GM12892 (cell line): ENCODE measurements around the gene NCOA5.

Experiments used
- DNase-seq: peaks from one replicate; pipeline ENCODE4 v3.0.0; 2011; ENCODE audit not compliant: insufficient read length
- FAIRE-seq: peaks from 2 replicates; lab custom pipeline; 2011; peaks lifted over from hg19 to GRCh38; lab: Jason Lieb, UNC
- POLR2A ChIP-seq: IDR thresholded peaks from 2 replicates; pipeline ENCODE4 v1.6.1; 2011; ENCODE audit warnings: low read depth, low read length, control low read depth
- POLR2AphosphoS5 ChIP-seq: IDR thresholded peaks from 2 replicates; pipeline ENCODE4 v1.6.1; 2011; ENCODE audit warnings: low read depth, low read length, control low read depth
- TAF1 ChIP-seq: IDR thresholded peaks from 2 replicates; pipeline ENCODE4 v1.6.1; 2011; ENCODE audit warnings: low read depth, mild to moderate bottlenecking, control low read depth, low read length, borderline replicate concordance

The NCOA5 gene

GRCh38 chr20:46062621-46063020, 27.1 kb downstream of the NCOA5 start:
- FAIRE-seq, result no peak
- TF ChIP-seq TAF1, result no peak
- DNase-seq, result no peak

- DNase-seq, result no peak
- TF ChIP-seq TAF1, result no peak
- TF ChIP-seq POLR2AphosphoS5, result no peak
- TF ChIP-seq POLR2A, result no peak
- FAIRE-seq, result no peak
These were observed 27.6 kb downstream of the NCOA5 start for GRCh38 chr20:46062151-46062550.

- TF ChIP-seq POLR2AphosphoS5, result no peak
- TF ChIP-seq POLR2A, result no peak
- FAIRE-seq, result no peak
- no peak for DNase-seq
These were observed 28.8 kb downstream of the NCOA5 start for GRCh38 chr20:46060975-46061374.

GRCh38 chr20:46060301-46060881, 29.4 kb downstream of the NCOA5 start:
- TF ChIP-seq POLR2A (no peak), TAF1 (no peak), POLR2AphosphoS5 (no peak)
- FAIRE-seq, result no peak
- no peak for DNase-seq

- no peak for TF ChIP-seq POLR2A
- DNase-seq, result no peak
- FAIRE-seq, result no peak
These were observed 31.0 kb downstream of the NCOA5 start for GRCh38 chr20:46058599-46059281.

- no peak for FAIRE-seq
- TF ChIP-seq TAF1, result no peak
- TF ChIP-seq POLR2A, result no peak
- TF ChIP-seq POLR2AphosphoS5, result no peak
- no peak for DNase-seq
These were observed 31.7 kb downstream of the NCOA5 start for GRCh38 chr20:46057856-46058598.

GRCh38 chr20:46056970-46057855, 32.5 kb downstream of the NCOA5 start:
- no peak for DNase-seq
- TF ChIP-seq POLR2AphosphoS5 (no peak), POLR2A (no peak), TAF1 (no peak)
- no peak for FAIRE-seq

- DNase-seq (no peak), FAIRE-seq (no peak)
- TF ChIP-seq POLR2AphosphoS5, result no peak
- no peak for TF ChIP-seq TAF1
- TF ChIP-seq POLR2A, result no peak
These were observed 33.5 kb downstream of the NCOA5 start for GRCh38 chr20:46056027-46056833.

GRCh38 chr20:46055269-46055668, 34.5 kb downstream of the NCOA5 start:
- no peak for DNase-seq
- TF ChIP-seq POLR2A (no peak), POLR2AphosphoS5 (no peak), TAF1 (no peak)
- no peak for FAIRE-seq

GRCh38 chr20:46054606-46055005, 35.2 kb downstream of the NCOA5 start:
- no peak for TF ChIP-seq TAF1
- no peak for TF ChIP-seq POLR2AphosphoS5
- no peak for TF ChIP-seq POLR2A
- no peak for FAIRE-seq
- no peak for DNase-seq
